ENCODE data around the gene KLF11.

The KLF11 gene

DNA sequence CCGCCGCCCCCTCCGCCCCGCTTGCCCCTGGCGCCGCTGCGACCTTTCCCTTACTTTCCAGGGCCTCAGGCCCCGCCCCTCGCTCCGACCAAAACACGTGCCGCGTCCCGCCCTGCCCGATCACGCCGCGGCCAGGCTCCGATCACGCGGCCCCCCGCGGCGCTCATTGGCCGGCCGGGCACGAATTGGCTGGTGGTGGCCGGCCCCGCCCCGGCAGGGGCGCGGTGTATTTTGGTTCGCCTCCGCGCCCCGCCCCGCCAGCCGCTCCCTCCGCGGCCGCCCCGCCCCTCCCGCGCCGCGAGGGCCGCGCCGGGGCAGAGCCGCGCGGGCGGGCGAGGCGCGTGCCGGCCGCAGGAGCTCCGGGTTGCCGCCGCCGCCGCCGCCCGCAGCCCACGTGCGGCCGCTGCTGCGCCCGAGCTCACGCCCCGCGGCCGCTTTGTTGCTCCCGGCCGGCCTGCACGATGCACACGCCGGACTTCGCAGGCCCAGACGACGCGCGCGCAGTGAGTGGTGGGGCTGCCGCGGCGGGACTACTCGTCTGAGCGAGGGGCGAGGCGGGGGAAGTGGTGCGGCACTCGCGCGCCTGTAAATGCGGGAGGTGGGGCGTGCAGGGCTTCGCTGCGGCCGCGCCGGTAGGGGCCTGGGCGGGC, at the start of gene KLF11:
Gene KLF11 (plus strand): TSS at position 295 of the 650 bp plus-strand sequence. CDS start 167 bp downstream, at position 462.
- peak; percentile 74 to 83 for DNase-seq

- no peak for DNase-seq
These were observed 48.9 kb upstream of the KLF11 start for GRCh38 chr2:9994462-9994861.

- no peak for DNase-seq
These were observed 48.3 kb upstream of the KLF11 start for GRCh38 chr2:9995059-9995458.

GRCh38 chr2:9996321-9996720, 47.0 kb upstream of the KLF11 start:
- no peak for DNase-seq

DNA sequence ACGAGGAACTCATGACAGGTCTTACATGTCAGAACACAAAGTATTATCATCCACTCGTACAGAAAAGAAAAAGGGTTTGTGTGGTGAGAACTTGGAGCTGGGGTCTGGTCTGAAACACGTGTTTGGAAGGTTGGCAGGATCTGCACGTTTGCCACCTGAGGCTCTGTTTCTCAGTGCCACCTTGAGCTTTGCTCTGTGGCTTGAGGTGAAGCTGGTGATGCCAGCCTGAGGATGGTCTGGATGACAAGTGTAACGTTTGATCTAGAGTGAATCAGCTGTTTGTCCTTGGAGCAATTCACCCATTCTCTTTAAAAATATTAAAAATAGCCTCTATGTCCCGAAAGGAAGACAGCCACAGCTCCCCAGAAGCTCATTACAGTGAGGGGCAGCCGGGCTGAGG, 45.4 kb upstream of the KLF11 start:
- no peak for DNase-seq

- DNase-seq, result no peak
These were observed 44.3 kb upstream of the KLF11 start for GRCh38 chr2:9998916-9999654.

GRCh38 chr2:9999693-10000092, 43.7 kb upstream of the KLF11 start:
- no peak for DNase-seq

GRCh38 chr2:10000541-10000940, 42.8 kb upstream of the KLF11 start:
- no peak for DNase-seq

- no peak for DNase-seq
These were observed 41.8 kb upstream of the KLF11 start for GRCh38 chr2:10001586-10001985.

- DNase-seq, result no peak
These were observed 41.2 kb upstream of the KLF11 start for GRCh38 chr2:10002109-10002508.

- DNase-seq, result no peak
These were observed 40.7 kb upstream of the KLF11 start for GRCh38 chr2:10002681-10003080.

DNA sequence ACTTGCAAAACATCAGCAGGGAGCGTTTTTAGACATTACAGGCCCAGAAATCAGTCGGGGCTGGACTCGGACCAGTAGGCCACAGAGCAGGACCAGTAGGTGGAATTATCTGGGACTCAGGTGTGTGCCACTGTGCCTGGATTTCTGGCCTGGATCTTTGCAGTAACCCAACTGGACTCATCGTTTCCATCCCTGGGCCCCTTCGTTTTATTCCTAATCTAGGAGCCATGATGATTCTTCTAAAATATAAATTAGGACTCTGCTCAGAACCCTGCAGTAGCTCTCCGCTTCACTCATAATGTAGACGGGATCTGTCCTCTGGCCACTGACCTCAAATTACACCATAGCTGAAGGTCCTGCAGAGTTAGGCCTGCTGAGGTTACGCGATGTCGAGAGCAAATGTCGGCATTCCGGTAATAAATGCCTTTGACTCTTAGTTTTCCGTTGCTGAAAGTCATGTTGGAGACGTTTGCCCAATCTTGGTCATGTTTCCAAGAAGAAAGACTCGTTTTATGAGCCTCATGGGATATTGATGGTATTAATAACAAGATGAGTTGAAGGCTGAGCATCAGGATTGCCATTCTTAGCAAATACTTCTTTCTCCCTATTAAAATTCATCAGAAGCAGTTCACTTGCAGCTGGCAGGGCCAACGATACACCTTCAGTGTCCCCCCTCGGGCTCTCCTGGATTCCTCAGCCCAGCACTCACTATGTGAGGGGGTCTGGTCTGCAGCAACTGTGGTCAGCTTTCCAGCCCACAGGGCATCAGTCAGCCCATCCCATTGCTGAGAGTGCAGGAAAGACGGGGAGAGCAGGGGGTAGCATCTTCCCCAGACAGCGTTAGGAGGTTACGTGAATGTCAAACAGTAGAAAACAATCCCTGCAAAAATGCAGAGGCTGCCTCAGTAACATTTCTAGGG, 39.9 kb upstream of the KLF11 start:
- no peak for DNase-seq

DNA sequence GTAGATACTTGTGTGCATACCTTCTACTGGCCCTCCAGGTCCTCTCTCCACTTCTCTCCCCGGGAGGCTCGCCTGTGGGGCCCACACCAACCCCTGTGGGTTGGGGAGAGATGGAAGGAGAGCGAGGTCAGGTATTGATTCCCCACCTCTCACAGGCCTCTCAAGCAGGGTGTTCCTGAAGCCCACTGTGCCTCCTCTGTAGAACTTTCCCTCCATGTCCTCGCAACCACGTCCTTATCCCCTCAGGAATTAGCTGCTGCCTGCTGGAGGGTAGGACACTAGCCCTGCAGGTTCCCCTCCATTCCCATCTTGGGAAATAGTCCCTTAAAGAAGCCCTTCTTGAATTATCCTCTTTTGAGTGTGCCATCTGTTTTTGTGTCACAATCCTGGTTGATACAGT, 38.9 kb upstream of the KLF11 start:
- no peak for DNase-seq

DNA sequence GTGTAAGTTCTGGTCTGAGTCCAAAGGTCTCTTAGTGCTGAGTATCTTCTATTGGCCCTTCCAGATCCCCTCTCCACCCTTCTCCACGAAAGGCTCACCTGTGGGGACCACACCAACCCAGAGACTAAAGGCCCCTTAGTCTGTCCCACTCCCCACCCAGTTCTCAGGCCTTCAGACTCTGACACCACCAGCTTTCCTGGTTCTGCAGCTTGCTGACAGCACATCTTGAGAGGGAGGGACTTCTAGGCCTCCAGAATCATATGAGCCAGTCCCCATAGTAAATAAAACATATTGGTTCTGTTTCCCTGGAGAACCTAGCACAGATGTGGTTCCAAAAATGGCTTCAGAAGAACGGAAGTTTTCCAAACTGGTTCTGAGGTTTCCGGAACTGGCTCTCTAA, 38.5 kb upstream of the KLF11 start:
- DNase-seq, result no peak

GRCh38 chr2:10005461-10006235, 37.7 kb upstream of the KLF11 start:
- no peak for DNase-seq

DNA sequence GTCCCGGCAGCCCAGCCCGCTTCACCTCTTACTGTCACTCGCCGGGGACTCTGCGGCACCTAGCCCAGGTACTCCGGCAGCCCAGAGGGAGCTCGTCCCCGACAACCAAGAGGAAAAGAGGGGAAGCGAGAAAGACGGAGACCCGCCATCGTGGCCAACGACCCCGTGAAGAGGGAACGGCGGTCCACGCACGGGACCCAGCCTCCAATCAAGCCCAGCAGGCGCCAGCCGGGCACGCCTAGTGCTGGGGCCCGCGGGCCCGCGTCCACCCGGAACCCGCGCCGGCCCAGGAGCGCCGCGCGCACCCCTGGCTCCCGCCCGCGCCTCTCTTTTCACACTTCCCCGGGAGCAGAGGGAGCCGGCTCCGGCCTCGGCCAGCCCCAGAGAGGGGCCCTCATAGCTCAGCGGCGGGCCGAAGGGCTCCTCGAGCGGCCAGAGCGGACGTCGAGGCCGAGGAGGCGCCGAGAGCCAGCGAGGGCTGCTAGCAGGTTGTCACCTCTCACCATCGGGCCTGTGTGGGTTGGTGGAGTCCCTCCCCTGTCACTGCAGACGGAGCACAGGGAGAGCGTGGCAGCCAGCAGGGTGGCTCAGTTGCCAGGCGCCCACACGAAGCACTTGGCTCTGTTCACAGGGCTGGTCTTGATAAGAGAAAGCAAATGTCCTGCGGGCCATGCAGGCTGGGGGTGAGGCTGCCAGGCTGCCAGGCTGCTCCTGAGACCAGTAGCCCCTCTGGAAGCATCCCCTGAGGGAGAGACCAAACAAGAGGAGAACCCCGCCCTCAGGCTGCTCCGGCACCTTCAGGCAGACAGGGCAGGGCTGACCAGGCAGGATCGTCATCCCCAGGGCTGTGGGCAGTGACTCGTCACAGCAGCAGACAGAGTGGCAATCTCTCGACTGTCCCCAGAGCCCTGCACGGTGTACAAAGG, 36.9 kb upstream of the KLF11 start:
- no peak for DNase-seq

- DNase-seq, result no peak
These were observed 35.9 kb upstream of the KLF11 start for GRCh38 chr2:10007435-10007834.

- DNase-seq, result no peak
These were observed 35.2 kb upstream of the KLF11 start for GRCh38 chr2:10007921-10008808.

- DNase-seq, result no peak
These were observed 34.6 kb upstream of the KLF11 start for GRCh38 chr2:10008809-10009176.

DNA sequence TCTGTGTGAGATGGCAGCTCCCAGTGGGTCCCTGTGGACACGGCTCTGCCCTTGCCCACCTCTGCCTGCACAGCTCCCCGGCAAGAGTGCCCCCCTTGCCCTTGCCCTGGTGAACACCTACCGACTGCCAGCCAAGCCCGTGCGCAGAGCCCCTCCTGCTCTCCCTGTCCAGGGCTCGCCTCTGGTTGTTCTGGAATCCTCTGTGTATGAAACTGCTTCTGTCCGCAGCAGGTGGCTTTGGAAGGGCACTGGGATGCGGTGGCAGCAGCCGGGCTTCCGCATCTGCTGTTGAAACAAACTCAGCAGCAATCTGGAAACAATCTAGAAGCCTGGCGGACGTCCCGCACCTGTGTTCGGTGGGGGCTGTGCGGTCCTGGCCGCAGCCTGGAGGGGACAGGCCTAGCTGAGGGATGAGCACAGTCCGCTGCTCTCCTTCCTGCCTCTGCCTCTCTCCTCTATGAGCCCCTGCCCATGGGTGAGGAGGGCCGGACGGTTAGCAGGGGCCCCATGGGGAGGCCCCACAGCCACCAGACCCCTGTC, 34.0 kb upstream of the KLF11 start:
- DNase-seq, result no peak

Measured in activated CD4-positive, alpha-beta T cell treated with anti-CD3 and anti-CD28 coated beads for 4 hours (primary cell).